HG02588 (cell line): ENCODE measurements around the gene CARM1.
A peak's percentile ranks its signal among the peaks of the same experiment; 100 is the strongest.
"Not testable (repeated sequence)": the region's sequence is repeated elsewhere in the genome, so short reads cannot be mapped to it uniquely, and the experiment has no call there.

Source experiments
- ATAC-seq: cut with Tn5 transposase; IDR thresholded peaks from one replicate; pipeline ENCODE4 v1.9.1; 2021; ENCODE audit warnings: mild to moderate bottlenecking, moderate library complexity; ENCODE audit not compliant: unreplicated experiment

Gene CARM1

DNA sequence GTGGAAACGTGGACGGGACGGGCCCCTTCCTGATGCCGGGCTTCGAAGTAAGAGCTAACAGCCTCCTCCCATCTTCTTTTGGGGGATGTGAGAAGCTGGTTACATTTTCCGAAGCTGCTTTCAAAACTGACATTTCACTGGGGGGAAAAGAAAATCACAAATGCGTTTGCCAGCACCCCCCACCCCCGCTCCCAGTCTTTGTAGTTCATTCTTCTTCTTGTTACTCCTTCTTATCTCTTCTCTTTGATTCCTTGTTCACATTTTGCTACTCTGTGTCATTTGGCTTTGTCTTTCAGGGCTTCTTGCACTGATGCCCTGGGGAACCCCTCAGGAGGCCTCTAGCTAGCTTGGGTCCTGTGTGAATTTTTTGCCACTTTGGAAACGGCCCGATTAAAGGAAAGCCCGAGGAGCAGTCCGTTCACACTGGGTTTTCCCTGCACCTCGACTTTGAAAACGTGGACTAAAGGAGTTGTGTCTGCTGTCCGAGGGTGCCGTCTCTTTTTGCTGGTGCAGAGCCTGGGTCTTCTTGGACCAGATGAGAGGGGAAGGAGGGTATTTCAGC is 1.3 kb downstream of the CARM1 start:
- ATAC-seq: no peak

DNA sequence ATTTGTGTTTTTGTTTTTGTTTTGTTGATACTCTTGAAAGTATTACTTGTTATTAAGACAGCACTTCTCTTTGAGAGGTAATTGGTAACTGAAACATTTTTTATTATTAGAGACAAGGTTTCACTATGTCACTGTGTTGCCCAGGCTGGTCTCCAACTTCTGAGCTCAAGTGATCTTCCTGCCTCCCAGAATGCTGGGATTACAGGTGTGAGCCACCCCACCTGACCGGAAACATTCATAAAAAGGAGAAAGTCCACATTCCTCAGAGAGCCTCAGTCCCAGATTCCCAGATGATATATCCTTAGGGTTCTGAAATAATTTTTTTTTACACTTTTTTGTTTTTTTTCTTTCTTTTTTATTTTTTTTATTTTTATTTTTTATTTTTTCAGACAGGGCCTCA is 2.7 kb downstream of the CARM1 start:
- ATAC-seq: no peak

DNA sequence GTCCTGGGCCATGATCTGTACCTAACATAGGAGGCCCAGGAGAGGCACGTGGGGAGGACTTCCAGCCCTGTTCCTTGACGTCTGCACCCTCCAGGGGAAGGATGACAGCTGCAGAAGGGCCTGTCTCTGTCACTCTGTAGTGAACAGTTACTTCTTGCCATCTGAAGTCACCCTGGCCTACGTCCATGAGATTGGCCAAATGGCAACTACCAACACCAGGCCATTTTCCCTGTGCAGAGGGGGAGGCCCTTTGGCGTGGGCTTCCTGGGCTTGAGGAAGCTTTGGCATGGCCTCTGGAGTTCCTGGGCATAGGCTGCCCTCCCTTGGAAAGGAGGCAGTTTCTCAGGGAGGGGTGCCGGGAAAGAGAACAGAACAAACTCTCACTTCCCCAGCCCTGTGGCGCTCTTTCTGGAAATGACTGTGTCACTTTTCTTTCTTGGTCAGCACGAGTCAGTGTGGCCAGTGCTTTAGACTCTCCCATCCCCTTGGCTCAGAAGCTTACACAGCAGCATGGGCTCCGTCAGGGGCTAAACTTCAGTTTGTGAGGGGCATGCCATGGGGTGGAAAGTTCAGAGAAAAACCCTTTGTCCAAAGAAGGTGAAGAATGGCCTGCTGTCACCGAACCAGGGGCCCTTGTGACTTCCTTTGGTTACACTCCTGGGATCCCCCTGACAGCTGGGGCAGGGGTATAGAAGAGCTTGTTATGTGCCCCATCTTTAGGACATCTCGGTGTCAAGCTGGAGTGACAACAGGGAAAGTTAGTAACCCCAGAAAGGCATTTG is 5.3 kb downstream of the CARM1 start:
- peak; percentile 43 for ATAC-seq

DNA sequence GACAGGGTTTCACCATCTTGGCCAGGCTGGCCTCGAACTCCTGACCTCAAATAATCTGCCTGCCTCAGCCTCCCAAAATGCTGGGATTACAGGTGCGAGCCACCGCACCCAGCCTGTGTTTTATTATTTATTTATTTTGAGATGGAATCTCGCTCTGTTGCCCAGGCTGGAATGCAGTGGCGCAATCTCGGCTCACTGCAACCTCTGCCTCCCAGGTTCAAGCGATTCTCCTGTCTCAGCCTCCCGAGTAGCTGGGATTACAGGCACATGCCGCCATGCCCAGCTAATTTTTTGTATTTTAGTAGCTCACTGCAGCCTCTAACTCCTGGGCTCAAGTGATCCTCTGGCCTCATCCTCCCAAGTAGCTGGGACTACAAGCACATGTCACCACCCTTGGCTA is 6.3 kb downstream of the CARM1 start:
- not testable (repeated sequence) for ATAC-seq

DNA sequence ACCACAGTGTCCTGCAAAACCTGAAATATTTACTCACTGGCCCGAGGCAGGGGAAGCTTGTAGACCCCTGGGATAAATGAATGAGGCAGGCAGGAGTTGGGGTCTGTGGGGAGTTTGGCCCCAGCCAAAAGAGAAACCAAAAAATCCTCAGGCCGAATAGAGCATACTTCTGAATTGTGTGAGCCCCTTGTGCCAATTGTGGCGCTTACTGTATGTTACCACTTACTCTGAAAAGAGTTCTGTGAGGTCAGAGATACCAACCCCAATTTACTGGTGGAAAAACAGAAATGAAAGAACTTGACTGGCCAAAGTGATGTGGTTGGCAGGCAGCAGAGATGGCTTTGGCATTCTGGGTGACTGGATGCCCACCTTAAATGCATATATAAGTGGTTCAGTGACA is 6.9 kb downstream of the CARM1 start:
- ATAC-seq: no peak

DNA sequence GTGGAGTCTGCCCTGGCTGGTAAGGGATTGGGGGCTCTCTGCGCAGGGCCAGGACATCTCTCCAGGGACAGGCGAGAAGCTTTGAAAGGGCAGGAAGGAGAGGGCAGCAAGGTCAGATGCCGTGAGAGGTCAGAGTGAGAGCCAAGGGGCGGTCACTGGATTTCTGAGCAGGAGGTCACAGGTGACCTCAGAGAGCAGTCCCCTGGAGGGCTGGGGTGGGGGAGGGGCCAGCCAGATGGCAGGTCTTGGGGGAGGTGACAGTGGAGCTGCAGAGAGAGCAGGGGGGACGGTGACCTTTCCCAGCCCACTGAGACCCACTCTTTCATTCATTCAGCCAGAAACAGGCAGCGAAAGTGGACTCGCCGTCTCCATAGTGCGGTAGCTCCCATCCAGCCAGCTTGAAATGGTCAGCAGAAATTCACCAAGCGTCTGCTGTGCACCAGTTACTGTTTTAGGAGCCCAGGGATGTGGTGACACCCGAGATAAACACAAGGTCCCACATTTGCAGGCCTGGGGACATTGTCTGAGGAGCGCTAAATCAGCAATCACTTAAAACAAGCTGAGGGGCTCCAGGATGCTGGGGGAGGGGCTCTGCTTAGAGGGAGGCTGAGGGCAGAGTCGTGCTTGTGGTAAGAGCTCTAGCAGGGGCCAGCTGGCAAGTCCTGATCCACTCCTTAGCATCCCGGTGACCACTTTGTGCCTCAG is 10.2 kb downstream of the CARM1 start:
- no peak for ATAC-seq

DNA sequence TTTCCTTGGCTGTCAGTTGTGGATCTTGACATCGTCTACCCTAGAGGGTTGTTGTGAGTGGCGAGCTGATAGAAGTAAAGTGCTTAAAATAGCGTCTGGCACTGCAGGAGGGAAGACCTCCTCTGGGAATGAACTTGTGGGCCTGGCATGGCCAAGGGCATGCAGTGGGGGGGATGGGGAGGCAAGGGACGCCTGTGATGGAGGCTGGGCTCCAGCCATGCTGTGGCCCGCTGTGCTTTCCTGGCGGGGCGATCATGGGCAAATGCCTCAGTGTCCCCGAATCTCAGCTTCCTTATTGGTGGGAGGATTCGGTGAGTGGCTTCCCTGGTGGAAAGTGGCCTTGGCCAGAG is 10.7 kb downstream of the CARM1 start:
- ATAC-seq: no peak

DNA sequence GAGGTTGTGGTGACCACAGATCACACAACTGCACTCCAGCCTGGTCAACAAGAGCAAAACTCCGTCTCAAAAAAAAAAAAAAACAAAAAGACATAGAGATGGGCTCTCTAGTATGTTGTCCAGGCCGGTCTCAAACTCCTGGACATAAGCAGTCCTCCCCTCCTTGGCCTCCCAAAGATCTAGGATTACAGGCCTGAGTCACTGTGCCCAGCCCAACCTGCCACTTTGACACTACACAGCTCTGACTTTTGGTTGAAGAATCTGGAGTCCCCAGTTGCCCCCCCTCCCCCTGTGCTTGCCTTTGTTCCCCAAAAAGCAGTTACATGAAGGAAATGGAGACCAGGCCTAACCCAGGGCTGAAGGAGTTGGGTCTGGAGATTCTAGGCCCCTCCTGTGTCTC is 12.9 kb downstream of the CARM1 start:
- ATAC-seq: no peak

DNA sequence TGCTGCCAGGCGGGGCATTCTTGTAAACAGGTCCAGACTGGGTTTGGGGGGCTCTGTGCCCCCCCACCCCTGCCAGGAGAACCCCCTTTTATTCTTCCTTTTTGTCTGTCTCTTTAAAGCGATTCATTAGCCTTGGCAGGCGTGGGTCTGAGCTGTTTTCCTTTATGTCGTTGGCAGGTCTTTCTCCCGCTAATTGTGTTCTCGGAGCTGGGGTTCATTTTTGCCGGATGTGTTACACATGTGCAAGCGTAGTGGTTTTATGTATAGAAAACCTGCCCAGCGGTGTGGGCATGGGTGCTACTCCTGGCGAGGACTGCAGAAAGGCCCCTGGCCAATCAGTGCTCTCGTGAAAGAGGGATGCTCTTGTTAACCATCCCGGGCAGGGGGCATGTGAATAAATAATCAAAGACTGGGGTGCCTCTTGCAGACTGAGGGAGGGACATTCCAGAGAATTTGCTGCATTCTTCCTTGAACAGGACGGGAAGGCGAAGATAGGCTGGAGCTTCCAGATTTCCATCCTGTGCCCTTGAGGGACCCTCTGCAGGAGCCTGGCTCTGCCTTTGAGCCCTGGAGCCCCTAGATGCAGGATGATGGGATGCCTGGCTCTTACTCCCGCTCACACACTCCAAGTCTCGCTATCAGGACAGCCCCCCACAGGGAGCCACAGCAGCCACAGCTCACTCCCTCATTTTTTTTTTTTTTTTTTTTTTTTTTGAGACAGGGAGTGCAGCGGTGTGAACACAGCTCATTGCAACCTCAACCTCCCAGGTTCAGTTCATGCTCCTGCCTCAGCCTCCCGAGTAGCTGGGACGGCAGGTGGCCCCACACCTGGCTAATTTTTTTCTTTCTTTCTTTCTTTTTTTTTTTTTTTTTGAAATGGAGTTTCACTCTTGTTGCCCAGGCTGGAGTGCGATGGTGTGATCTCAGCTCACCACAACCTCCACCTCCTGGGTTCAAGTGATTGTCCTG is 14.1 kb downstream of the CARM1 start:
- no peak for ATAC-seq

DNA sequence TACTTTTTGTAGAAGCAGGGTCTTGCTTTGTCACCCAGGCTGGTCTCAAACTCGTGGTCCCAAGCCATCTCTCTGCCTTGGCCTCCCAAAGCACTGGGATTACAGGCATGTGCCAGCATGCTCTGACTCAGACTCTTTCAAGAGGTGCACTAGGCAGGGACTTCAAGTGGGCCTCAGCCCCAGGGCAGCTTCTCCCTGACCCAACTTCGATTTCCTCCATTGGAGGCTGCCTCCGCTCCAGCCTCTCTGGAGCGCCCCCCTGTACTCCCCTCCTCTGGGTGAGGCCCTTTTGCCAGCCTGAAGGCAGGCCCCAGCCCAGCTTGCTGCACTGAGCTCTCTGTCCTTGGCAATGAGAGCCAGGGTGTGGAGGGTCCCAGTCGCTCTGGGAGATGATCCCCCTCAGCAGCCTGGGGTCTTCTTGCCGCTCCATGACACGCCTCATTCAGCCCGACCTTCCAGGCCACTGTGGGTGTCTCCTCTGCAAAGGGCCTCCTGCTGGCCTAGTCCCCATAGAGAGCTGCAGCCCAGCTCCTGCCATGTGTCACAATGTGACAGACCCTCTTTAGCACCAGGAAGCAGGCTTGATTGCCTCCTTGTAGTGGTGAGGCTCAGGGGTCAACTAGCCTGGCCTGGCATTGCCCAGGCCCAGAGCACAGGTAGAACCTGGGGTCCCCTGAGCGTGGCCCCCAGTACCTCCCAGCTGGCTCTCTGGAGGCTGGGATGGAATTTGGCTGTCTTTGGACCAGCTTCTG is 16.4 kb downstream of the CARM1 start:
- no peak for ATAC-seq

DNA sequence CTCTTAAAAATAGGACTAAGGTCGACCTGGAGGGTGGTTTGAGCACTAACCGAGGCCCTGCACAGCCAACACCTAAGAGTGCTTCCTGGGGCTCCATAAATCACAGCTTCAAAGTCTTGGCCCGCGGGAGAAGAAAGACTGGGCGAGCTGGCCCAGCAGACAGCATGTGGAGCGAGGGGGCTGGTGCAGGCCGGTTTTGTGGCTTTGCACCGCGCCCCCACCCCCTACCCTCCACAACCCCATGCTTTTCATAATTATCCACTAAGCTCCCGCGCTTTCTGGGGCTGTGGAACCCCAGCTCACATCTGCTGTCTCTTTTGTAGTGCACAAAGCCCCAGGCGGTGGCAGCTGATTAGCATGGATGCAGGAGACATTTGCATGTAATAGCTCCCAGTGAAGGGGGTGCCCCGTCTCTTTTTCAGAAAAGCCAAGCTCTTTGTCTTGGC is 17.1 kb downstream of the CARM1 start:
- no peak for ATAC-seq

DNA sequence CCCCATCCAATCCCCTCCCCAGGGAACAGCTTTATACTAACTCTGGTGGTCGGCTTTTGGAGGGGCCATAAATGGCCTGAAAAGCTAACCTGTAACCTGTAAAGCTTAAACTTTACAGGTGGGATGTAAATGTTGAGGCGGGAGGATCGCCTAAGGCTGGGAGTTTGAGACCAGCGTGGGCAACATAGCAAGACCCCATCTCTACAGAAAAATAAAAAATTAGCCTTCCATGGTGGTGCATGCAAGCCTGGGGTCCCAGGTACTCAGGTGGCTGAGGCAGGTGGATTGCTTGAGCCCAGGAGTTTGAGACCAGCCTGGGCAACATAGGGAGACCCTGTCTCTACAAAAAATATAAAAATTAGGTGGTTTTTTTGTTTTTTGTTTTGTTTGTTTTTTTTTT is 18.5 kb downstream of the CARM1 start:
- no peak for ATAC-seq

DNA sequence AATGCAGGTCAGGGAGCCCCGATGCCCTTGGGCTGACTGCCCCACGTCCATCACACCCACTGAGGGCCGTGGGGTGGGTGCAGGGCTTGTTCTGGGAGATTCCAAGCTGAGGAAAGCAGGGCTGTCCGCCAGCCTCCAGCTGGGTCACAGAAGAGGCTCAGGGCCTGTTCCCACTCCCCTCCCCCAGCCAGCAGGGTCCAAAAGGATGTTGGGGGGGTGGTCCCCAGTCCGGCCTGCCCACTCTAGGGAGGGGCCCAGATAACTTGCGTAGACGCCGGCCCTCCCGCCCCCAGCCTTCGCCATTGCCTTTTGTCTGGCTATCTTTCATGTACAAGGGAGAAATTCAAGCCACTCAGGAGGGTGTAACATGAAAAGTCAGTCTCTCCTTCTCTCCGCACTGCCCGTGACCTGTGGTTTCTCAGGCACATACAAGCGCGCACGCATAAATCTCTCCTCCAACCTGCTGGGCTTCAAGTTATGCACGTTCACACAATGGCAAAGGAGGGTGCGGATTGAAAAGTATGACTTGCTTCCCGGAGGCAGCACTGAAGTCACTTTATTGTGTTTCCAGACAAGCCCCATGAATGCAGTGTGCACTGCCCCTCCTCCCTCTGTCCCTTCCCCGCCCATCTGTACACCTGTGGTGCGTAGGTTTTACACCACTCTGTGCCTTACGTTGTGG is 20.2 kb downstream of the CARM1 start:
- ATAC-seq: no peak

DNA sequence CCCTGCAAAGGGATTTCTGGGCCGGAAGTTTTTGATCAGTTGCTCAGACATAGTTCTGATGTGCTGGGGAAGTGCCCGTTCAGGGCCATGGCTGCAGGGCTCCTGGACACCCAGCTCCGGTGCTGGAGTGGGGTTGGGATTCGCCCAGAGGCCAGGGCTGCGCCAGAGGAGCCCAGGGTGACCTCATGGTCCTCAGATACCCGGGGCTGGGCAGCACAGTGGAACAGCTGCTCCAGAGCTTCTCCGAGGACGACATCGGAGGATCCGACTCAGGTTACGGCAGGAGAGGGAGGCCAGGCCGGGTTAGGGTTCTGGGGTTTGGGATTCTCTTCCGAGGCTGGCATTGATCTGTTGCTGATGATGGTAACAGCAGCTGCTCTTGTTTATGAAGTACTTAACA is 20.9 kb downstream of the CARM1 start:
- ATAC-seq: no peak

DNA sequence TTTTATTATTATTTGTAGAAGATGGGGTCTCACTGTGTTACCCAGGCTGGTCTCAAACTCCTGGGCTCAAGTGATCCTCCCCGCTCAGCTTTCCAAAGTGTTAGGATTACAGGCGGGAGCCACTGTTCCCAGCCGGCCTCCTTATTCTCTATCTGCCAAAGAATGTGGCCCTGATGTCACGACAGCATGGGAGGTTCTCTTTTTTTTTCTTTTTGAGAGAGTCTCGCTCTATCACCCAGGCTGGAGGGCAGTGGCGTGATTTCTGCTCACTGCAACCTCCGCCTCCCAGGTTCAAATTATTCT is 23.5 kb downstream of the CARM1 start:
- no peak for ATAC-seq

DNA sequence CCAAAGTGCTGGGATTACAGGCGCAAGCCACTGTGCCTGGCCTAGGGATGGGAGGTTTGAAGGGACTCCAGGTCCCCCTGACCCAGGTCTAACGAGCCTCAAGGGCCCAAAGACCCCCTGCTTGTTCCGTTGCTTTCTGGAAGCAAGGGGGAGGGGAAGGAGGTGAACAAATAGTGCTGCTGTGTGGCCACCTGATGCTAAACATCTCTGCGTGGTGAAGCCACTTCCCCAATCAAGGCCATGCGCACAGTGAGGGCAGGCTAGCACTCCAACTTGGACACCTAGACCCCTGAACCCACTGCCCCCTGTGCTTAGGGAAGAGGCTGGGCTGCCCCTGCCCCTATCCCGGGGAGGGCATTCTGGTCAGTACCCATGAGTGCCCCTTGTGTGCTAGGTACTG is 24.0 kb downstream of the CARM1 start:
- no peak for ATAC-seq

DNA sequence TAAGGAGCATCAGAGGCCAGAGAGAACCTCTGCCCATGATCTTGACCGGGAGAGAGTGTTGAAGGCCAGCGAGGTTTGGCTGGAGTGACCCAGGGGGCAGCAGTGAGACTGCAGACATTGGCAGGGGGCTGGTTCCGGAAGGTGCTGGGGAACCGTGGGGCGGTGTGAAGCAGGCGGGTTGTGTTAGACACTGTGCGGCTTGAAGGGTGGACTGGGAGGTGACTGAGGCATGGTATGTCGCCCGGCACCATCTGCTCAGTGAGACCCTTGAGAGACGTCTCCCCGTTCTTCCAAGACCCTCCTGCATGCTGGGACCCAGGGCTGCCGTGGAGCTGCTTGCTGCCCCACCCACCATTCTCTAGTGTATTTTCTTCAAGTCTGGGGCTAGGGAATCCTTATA is 24.6 kb downstream of the CARM1 start:
- ATAC-seq: no peak

DNA sequence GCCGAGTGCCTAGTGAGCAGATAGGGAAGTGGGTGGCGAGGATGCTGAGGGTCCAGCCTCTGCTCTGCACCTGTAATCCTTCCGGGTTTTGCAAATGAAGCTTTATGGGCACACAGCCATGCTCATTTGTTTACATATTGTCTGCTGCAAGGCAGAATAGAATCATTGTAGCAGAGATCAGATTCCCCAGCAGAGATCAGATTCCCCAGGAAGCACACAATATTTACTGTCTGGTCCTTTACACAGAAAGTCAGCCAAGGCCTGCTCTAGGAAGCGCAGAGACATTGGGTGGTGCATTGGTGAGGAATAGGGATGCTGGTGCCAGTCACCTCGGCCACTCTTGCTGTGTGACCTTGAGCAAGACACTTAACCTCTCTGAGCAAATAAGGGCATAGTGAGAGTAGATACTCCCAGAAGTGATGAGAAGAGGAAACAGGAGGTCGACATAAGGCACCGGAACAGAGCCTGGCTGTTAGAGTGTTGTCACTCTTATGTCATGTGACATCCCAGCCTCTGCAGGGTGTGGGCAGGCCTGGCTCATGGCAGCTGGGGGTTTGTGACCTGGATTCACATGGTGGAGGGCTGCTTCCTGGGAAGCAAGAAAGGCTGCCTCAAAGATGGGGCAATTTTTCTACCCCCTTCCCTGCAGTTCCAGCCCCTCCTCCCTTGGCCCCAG is 25.6 kb downstream of the CARM1 start:
- no peak for ATAC-seq

DNA sequence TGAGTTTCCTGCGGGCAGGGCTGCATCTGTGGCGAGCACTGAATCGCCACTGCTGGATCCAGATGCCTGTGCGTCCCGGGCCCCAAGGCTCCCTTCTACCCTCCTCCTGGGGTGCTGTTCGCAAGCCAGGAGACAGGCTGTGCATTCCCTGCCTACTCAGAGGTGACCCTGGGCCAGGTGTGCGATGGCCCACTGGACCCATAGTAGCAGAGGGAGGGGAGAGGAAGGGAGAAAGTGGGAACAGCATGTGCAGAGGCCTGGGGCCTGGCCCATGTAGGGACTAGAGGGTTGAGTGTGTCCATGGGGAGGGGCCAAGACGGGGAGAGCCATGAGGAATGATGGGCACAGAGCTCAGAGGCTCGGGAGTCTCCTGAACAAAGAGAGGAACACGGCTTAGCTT is 27.3 kb downstream of the CARM1 start:
- ATAC-seq: no peak
